Measurements from ENCODE around the gene KRTAP22-2.

GRCh38 chr21:30580132-30580531 is 10.1 kb downstream of the KRTAP22-2 start:
- no peak for TF ChIP-seq EZH2phosphoT487 (IDR thresholded peaks at IDR 0.05; ENCODE audit: low read depth)
- TF ChIP-seq, protein P1, sequence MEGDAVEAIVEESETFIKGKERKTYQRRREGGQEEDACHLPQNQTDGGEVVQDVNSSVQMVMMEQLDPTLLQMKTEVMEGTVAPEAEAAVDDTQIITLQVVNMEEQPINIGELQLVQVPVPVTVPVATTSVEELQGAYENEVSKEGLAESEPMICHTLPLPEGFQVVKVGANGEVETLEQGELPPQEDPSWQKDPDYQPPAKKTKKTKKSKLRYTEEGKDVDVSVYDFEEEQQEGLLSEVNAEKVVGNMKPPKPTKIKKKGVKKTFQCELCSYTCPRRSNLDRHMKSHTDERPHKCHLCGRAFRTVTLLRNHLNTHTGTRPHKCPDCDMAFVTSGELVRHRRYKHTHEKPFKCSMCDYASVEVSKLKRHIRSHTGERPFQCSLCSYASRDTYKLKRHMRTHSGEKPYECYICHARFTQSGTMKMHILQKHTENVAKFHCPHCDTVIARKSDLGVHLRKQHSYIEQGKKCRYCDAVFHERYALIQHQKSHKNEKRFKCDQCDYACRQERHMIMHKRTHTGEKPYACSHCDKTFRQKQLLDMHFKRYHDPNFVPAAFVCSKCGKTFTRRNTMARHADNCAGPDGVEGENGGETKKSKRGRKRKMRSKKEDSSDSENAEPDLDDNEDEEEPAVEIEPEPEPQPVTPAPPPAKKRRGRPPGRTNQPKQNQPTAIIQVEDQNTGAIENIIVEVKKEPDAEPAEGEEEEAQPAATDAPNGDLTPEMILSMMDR (IDR thresholded peaks at IDR 0.05; ENCODE audit: low read depth, low read length): no peak

Measured in OCI-LY3 (cell line).